ENCODE results near the gene SEPTIN7. TPM values are rescaled to one million over a fixed set of nuclear protein-coding genes. Genes with fewer than 3 reads are reported as not detected.

The SEPTIN7 gene
- total and polyA plus RNA-seq, 9 of the 15 experiments (the other 6 are each of a cell fraction or from before 2014, with no cell fraction given) = 95.0 to 268 (median 163) TPM

- ChIA-PET POLR2A (interaction anchor here (0.6 to 1.7 kb wide), 2 partner anchors 22 to 189 kb away, joined by 3 to 4 read pairs; no protein-coding TSS in a partner anchor), CTCF (ENCODE audit: low intra/inter-chr PET ratio) (interaction anchor here (0.8 kb wide), 1 partner anchor 19 kb away, joined by 3 read pairs; no protein-coding TSS in a partner anchor)
- H2AFZ ChIP-seq (ENCODE audit: low read depth, low read length) = no peak overlapping the region
- no peaks in the 10 kb centered on the region for H3K79me2 ChIP-seq (ENCODE audit: control insufficient read depth, insufficient read depth, low read length)
- FAIRE-seq (no peak), ATAC-seq (no peak), DNase-seq (ENCODE audit: extremely low read depth in 1 of 4, low spot score in 3 of 4) (no peak)
- H3K27me3 ChIP-seq (ENCODE audit: control insufficient read depth in 2 of 2, insufficient read depth in 2 of 2, low read length in 2 of 2) = peaks cover 0 to 5% of the 10 kb centered on the region in 2 experiments; a peak in 3 of 5 replicates
- H3K4me1 ChIP-seq (replicated peaks in 1 of 2; ENCODE audit: control insufficient read depth in 2 of 2, insufficient read depth in 2 of 2, low read length in 2 of 2) = no peaks in the 10 kb centered on the region
- 12% methylated on average over 2 of the region's 2 CpGs for WGBS (ENCODE audit: insufficient coverage, low coverage, missing lambda C conversion rate)
- in situ Hi-C loops (cut with MboI) = no loop called here
- no peaks in the 10 kb centered on the region for H3K9me3 ChIP-seq (replicated peaks; ENCODE audit: control insufficient read depth, insufficient read depth, low read depth, low read length)
- no peak overlapping the region for H3K4me3 ChIP-seq
- no peaks in the 10 kb centered on the region for H3K36me3 ChIP-seq (ENCODE audit: control insufficient read depth, insufficient read depth, low read length)
- H3K27ac ChIP-seq (ENCODE audit: extremely low read depth, low read depth, low read length) = no peak overlapping the region
- TF ChIP-seq MAFF (IDR thresholded peaks at IDR 0.05; ENCODE audit: low read length) = no peak
- no peak for TF ChIP-seq CHD4 (IDR thresholded peaks at IDR 0.05; ENCODE audit: insufficient read depth, insufficient replicate concordance, low read depth, low read length, poor library complexity, severe bottlenecking)
- no peak for TF ChIP-seq MIER1 (IDR thresholded peaks at IDR 0.05; ENCODE audit: low read depth)
- H3K9ac ChIP-seq (ENCODE audit: insufficient read depth in 1 of 2, low read depth in 2 of 2, low read length in 2 of 2) = no peak overlapping the region
- no TSS peak for BruUV-seq (replicated peaks)
- no peak overlapping the region for H3K4me2 ChIP-seq (ENCODE audit: insufficient read depth, low read length)
- H3K9me1 ChIP-seq (ENCODE audit: control insufficient read depth, insufficient read depth, low read length) = no peaks in the 10 kb centered on the region
- H4K20me1 ChIP-seq (replicated peaks; ENCODE audit: control insufficient read depth, insufficient read depth, low read length) = no peaks in the 10 kb centered on the region
- intact Hi-C loops (cut with micrococcal nuclease) = no loop called here
Measured at GRCh38 chr7:35785250-35785649, 15.6 kb upstream of the SEPTIN7 start.

- H3K9me1 ChIP-seq (ENCODE audit: control insufficient read depth, insufficient read depth, low read length) = no peaks in the 10 kb centered on the region
- CTCF ChIA-PET (ENCODE audit: low intra/inter-chr PET ratio) = no interaction called here
- ATAC-seq = no peak
- no peak for FAIRE-seq
- POLR2A ChIA-PET = no interaction called here
- no peak overlapping the region for H3K4me2 ChIP-seq (ENCODE audit: insufficient read depth, low read length)
- no peak for DNase-seq (ENCODE audit: extremely low read depth in 1 of 4, low spot score in 3 of 4)
- no peaks in the 10 kb centered on the region for H3K9me3 ChIP-seq (replicated peaks; ENCODE audit: control insufficient read depth, insufficient read depth, low read depth, low read length)
- no peak overlapping the region for H3K27ac ChIP-seq (ENCODE audit: extremely low read depth, low read depth, low read length)
- H3K79me2 ChIP-seq (ENCODE audit: control insufficient read depth, insufficient read depth, low read length) = no peaks in the 10 kb centered on the region
- H3K4me1 ChIP-seq (replicated peaks in 1 of 2; ENCODE audit: control insufficient read depth in 2 of 2, insufficient read depth in 2 of 2, low read length in 2 of 2) = no peaks in the 10 kb centered on the region
- BruUV-seq (replicated peaks) = no TSS peak
- H3K27me3 ChIP-seq (ENCODE audit: control insufficient read depth in 2 of 2, insufficient read depth in 2 of 2, low read length in 2 of 2) = no peaks in the 10 kb centered on the region; a peak in 2 of 5 replicates
- no peak overlapping the region for H3K4me3 ChIP-seq
- WGBS (ENCODE audit: insufficient coverage, low coverage, missing lambda C conversion rate) = 3% methylated on average over 2 of the region's 2 CpGs
- in situ Hi-C loops (cut with MboI) = no loop called here
- H3K36me3 ChIP-seq (ENCODE audit: control insufficient read depth, insufficient read depth, low read length) = no peaks in the 10 kb centered on the region
- intact Hi-C loops (cut with micrococcal nuclease) = no loop called here
- no peak overlapping the region for H3K9ac ChIP-seq (ENCODE audit: insufficient read depth in 1 of 2, low read depth in 2 of 2, low read length in 2 of 2)
- no peaks in the 10 kb centered on the region for H4K20me1 ChIP-seq (replicated peaks; ENCODE audit: control insufficient read depth, insufficient read depth, low read length)
- no peak overlapping the region for H2AFZ ChIP-seq (ENCODE audit: low read depth, low read length)
- no peak for TF ChIP-seq FOXM1 (IDR thresholded peaks at IDR 0.05; ENCODE audit: low read depth)
- no peak for TF ChIP-seq FOXM1 (CRISPR knock-in tag; IDR thresholded peaks at IDR 0.05; ENCODE audit: low read depth)
- TF ChIP-seq XRCC3 (IDR thresholded peaks at IDR 0.05) = no peak
- TF ChIP-seq BHLHE40 (IDR thresholded peaks at IDR 0.05; ENCODE audit: low read length) = no peak
- TF ChIP-seq ZBTB11 (CRISPR knock-in tag; IDR thresholded peaks at IDR 0.05) = no peak
- TF ChIP-seq KLF1 (tag; IDR thresholded peaks at IDR 0.05) = no peak
- no peak for TF ChIP-seq ZNF217 (CRISPR knock-in tag; IDR thresholded peaks at IDR 0.05)
- TF ChIP-seq POLR2A (conservative IDR thresholded peaks at IDR 0.05) = no peak
- TF ChIP-seq SMAD4 (CRISPR knock-in tag; conservative IDR thresholded peaks at IDR 0.05) = no peak
- TF ChIP-seq ZNF263 (CRISPR knock-in tag; IDR thresholded peaks at IDR 0.05; ENCODE audit: borderline replicate concordance) = no peak
Measured at GRCh38 chr7:35787925-35788324, 12.9 kb upstream of the SEPTIN7 start.

Measured in K562 (cell line).